ENCODE results near the gene MAPK8. TPM values are rescaled to one million over a fixed set of nuclear protein-coding genes. Genes with fewer than 3 reads are reported as not detected.

Gene MAPK8
- total and polyA plus RNA-seq, 9 of the 15 experiments (the other 6 are each of a cell fraction or from before 2014, with no cell fraction given): 6.4 to 159 (median 71.0) TPM

DNA sequence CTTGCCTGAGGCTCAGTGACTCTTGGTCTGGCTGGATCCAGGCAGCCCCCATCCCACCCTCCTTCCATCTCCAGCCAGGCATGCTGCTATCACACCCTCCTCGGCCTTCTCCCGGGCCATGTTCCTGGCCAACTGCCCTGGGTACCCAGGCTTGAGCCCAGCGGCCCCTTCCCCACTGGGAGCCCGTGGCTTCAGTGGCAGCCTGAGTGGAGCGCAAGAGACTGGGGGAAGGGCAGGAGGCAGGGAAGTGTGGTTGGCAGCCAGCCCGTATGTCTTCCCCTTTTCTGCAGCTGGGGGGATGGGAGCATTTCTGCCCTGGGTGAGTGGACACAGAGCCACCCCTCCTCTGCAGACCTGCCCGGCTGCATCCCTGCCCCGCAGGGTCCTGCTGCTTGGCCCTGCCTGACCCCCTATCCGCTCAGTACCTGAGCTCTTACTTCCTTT is 149.9 kb downstream of the MAPK8 start (continued):
- TF ChIP-seq, protein P1, sequence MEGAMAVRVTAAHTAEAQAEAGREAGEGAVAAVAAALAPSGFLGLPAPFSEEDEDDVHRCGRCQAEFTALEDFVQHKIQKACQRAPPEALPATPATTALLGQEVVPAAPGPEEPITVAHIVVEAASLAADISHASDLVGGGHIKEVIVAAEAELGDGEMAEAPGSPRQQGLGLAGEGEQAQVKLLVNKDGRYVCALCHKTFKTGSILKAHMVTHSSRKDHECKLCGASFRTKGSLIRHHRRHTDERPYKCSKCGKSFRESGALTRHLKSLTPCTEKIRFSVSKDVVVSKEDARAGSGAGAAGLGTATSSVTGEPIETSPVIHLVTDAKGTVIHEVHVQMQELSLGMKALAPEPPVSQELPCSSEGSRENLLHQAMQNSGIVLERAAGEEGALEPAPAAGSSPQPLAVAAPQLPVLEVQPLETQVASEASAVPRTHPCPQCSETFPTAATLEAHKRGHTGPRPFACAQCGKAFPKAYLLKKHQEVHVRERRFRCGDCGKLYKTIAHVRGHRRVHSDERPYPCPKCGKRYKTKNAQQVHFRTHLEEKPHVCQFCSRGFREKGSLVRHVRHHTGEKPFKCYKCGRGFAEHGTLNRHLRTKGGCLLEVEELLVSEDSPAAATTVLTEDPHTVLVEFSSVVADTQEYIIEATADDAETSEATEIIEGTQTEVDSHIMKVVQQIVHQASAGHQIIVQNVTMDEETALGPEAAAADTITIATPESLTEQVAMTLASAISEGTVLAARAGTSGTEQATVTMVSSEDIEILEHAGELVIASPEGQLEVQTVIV (CRISPR knock-in tag; IDR thresholded peaks at IDR 0.05; ENCODE audit: borderline replicate concordance): peak; percentile 71
- TF ChIP-seq ZNF12 (CRISPR knock-in tag; IDR thresholded peaks at IDR 0.05) (no peak), MTF1 (CRISPR knock-in tag; IDR thresholded peaks at IDR 0.05; ENCODE audit: borderline replicate concordance) (no peak), HDAC1 (IDR thresholded peaks at IDR 0.05) (peak in 1 of 2 experiments; percentile 40; a peak in 1 of 4 replicates), ESRRA (IDR thresholded peaks at IDR 0.05; ENCODE audit: borderline replicate concordance, low read depth) (no peak; the same call in 1 of the 2 replicates), ZEB2 (IDR thresholded peaks at IDR 0.05) (no peak), ZBTB8A (IDR thresholded peaks at IDR 0.05; ENCODE audit: partially characterized antibody) (no peak), CEBPG (CRISPR knock-in tag; IDR thresholded peaks at IDR 0.05) (no peak), CEBPG (tag; conservative IDR thresholded peaks at IDR 0.05 in 1 of 2, IDR thresholded peaks at IDR 0.05 in 1 of 2) (no peak), MXI1 (IDR thresholded peaks at IDR 0.05; ENCODE audit: low read depth, low read length) (no peak), ZNF431 (CRISPR knock-in tag; IDR thresholded peaks at IDR 0.05) (peak; percentile 58; the same call in 1 of the 2 replicates), RB1 (IDR thresholded peaks at IDR 0.05; ENCODE audit: low read depth) (peak; percentile 55; the same call in 1 of the 2 replicates), JUND (IDR thresholded peaks at IDR 0.05; ENCODE audit: borderline replicate concordance, low read depth, low read length) (0 out of 2 replicates have a peak, but pooled peaks have one; percentile 34), JUND (tag; IDR thresholded peaks at IDR 0.05; ENCODE audit: borderline replicate concordance, low read depth, low read length) (peak; percentile 28; the same call in 1 of the 3 replicates), TRIM28 (IDR thresholded peaks at IDR 0.05) (no peak), SMARCE1 (IDR thresholded peaks at IDR 0.05) (peak; percentile 64; the same call in 1 of the 2 replicates), ZNF76 (CRISPR knock-in tag; IDR thresholded peaks at IDR 0.05; ENCODE audit: borderline replicate concordance) (peak; percentile 58; the same call in 1 of the 2 replicates), RBM15 (IDR thresholded peaks at IDR 0.05; ENCODE audit: insufficient read depth, low read length) (no peak), IFI16 (CRISPR knock-in tag; IDR thresholded peaks at IDR 0.05) (no peak)
- TF ChIP-seq, protein P2, sequence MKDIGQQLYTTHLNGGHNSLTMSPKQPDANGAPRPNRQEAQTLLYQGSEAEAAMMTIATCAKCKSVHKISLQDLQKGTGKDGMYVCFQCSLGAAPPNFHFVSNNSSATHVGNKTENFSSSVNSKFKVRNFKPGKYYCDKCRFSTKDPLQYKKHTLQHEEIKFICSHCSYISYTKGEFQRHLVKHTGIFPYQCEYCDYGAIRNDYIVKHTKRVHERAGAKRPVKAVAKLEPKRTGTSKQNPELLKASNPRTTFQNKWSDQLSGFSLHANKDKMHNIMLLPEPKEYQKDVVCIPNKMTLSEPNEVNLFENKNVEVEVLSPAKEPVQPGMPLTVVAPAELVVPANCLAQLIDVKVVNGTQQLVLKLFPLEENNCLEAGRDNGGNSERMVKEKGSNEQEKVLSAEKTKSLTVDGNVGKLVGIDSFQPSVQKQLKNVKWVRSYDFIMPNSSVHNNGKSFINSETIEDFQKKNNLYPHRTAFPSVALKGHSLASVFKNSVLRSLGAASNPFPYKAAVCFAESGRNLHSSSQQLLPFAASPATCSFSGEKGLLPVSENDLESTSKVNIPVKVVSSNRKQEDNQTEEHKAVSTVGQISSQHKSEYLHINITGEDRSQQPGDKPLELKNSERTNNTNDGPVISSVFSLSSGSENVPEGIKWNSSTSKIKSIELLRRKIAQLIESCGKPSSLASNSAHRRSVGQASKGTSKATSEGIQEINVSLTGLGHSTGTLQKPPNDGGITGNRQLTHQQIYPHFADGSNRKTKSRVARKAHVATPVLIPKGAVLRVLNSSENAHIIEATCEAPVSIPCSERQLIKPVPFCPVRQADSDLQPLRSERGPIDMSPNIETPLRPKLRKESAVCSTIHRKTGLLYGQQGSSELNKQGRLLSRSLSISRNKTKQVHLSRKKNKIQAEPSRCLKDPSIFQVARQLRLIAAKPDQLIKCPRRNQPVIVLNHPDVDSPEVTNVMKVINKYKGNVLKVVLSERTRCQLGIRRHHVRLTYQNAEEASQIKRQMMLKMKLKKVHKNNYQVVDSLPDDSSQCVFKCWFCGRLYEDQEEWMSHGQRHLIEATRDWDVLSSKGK (CRISPR knock-in tag; IDR thresholded peaks at IDR 0.05): no peak
- TF ChIP-seq, protein P3, sequence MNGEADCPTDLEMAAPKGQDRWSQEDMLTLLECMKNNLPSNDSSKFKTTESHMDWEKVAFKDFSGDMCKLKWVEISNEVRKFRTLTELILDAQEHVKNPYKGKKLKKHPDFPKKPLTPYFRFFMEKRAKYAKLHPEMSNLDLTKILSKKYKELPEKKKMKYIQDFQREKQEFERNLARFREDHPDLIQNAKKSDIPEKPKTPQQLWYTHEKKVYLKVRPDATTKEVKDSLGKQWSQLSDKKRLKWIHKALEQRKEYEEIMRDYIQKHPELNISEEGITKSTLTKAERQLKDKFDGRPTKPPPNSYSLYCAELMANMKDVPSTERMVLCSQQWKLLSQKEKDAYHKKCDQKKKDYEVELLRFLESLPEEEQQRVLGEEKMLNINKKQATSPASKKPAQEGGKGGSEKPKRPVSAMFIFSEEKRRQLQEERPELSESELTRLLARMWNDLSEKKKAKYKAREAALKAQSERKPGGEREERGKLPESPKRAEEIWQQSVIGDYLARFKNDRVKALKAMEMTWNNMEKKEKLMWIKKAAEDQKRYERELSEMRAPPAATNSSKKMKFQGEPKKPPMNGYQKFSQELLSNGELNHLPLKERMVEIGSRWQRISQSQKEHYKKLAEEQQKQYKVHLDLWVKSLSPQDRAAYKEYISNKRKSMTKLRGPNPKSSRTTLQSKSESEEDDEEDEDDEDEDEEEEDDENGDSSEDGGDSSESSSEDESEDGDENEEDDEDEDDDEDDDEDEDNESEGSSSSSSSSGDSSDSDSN (IDR thresholded peaks at IDR 0.05; ENCODE audit: borderline replicate concordance in 1 of 2, low read depth in 2 of 2, low read length in 2 of 2): no peak

All from K562 (cell line).